Right cardiac atrium (tissue), 5 donors: ENCODE measurements around the gene RFXANK. TPM values are rescaled to one million over a fixed set of nuclear protein-coding genes. Genes with fewer than 3 reads are reported as not detected.

Source experiments
- ATAC-seq, 2 donors: fragments of 200-7000 bp; cut with Tn5 transposase; one replicate each; pipeline versions ENCODE4 v1.8.0 to v1.9.1; 2020; ENCODE audit warnings: moderate library complexity in 2 of 2, mild to moderate bottlenecking in 1 of 2
- DNase-seq, 3 donors: peaks; one replicate each; pipeline ENCODE4 v3.0.0-alpha.2; 2020
- H3K27ac ChIP-seq: one replicate; pipeline ENCODE4 v1.5.1; 2013; ENCODE audit warnings: mild to moderate bottlenecking, low read length, control low read depth, moderate library complexity
- H3K27me3 ChIP-seq: one replicate; pipeline ENCODE4 v1.6.1; 2013; ENCODE audit not compliant: control insufficient read depth, insufficient read depth
- H3K4me1 ChIP-seq: one replicate; pipeline ENCODE4 v1.6.1; 2013; ENCODE audit warnings: low read length; ENCODE audit not compliant: control insufficient read depth, insufficient read depth
- H3K4me3 ChIP-seq: one replicate; pipeline ENCODE4 v1.5.1; 2013; ENCODE audit warnings: low read length, control low read depth
- H3K9me3 ChIP-seq: one replicate; pipeline ENCODE4 v1.6.1; 2013; ENCODE audit warnings: low read length; ENCODE audit not compliant: control insufficient read depth
- WGBS: extraction: QIAGEN DNeasy Blood & Tissue Kit; methylation state at CpG from one replicate; pipeline ENCODE4 v1.1.7; 2013; 5-methylcytosine and 5-hydroxymethylcytosine counted together
- intact Hi-C, 4 donors: fragments of 100-400 bp; cut with DNase I; formaldehyde crosslinking; loops; one replicate each; pipeline versions ENCODE4 v1.11.0 to v1.14.0; 2022 to 2023
- polyA plus RNA-seq: library from polyadenylated mRNA; stranded (reverse); fragments of 200-250 nt; gene quantifications from one replicate; pipeline ENCODE4 v1.2.3, GENCODE V29; 2013
- total RNA-seq, 4 donors: library from RNA; stranded (reverse); fragmentation: NEBNext Ultra II Directional; extraction: Animal tissue kit (Norgen Biotek cat#: 25700); gene quantifications; one replicate each; pipeline ENCODE4 v1.2.1, GENCODE V29; 2021
- donor health status: healthy with polysubstance abuse.
- donor health status: DM: no; HTN: yes; CAD: no.
- donor health status: DM: no; HTN: no; CAD: no.
- donor health status: DM: no; HTN: yes; CAD: no; lungs with severe emphysema.
- donor health status: DM: yes; HTN: yes; CAD: no.

RFXANK gene
- total and polyA plus RNA-seq, 5 donors: 35.2 to 55.0 (median 44.9) TPM

DNA sequence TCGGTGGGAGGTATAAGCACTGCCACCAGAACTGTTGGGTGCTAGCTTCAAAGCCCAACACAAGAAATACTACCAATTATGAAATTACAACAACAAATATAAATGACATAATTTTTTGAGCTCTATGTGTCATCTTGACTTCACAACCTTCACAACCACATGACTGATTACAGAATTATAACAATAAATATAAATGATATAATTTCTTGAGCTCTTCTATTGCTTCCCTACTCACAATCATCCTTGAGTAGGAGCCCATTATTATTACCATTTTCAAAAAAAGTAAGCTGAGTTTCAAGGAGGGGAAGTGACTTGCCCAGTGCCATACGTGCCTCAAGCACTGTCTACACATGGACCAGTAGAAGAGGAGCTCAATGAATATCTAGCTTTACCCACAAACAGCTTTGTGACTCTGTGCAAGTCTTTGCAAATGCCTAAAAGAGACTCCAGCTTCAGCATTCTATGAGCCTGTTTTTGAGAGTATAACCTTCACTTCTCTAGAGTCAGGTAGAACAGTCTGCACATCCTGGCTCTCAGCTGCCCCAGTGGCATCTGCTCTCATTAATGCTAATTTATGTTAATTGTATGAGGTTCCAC, 42.3 kb downstream of the RFXANK start:
- H3K27ac ChIP-seq: no peak overlapping the region

DNA sequence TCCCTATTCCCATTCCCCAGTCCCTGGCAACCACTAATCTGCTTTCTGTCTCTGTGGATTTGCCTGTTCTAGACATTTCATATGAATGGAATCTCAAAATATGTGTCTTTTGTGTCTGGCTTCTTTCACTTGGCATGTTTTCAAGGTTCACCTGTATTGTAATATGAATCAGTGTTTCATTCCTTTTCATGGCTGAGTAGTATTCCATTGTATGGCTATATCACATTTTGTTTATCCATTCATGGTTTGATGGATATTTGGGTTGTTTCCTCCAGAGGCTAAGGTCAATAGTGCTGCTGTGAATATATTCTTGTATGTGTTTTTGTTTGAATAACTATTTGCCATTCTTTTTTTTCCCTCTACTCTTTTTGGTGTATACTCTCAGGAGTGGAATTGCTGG, 44.1 kb downstream of the RFXANK start:
- no peaks in the 10 kb centered on the region for H3K27me3 ChIP-seq
- no peak for ATAC-seq
- H3K27ac ChIP-seq: no peak overlapping the region
- no peak for DNase-seq
- intact Hi-C loops: no loop called here
- no peaks in the 10 kb centered on the region for H3K4me1 ChIP-seq
- H3K4me3 ChIP-seq: no peak overlapping the region
- peaks cover 12% of the 10 kb centered on the region for H3K9me3 ChIP-seq

More for the DNA sequence above, 42.3 kb downstream of the RFXANK start:
- no peaks in the 10 kb centered on the region for H3K4me1 ChIP-seq
- 89% methylated on average over 2 of the region's 2 CpGs for WGBS
- no peak for ATAC-seq
- no peaks in the 10 kb centered on the region for H3K27me3 ChIP-seq
- H3K4me3 ChIP-seq: no peak overlapping the region
- no peak for DNase-seq
- intact Hi-C loops: no loop called here
- peaks cover 12% of the 10 kb centered on the region for H3K9me3 ChIP-seq

DNA sequence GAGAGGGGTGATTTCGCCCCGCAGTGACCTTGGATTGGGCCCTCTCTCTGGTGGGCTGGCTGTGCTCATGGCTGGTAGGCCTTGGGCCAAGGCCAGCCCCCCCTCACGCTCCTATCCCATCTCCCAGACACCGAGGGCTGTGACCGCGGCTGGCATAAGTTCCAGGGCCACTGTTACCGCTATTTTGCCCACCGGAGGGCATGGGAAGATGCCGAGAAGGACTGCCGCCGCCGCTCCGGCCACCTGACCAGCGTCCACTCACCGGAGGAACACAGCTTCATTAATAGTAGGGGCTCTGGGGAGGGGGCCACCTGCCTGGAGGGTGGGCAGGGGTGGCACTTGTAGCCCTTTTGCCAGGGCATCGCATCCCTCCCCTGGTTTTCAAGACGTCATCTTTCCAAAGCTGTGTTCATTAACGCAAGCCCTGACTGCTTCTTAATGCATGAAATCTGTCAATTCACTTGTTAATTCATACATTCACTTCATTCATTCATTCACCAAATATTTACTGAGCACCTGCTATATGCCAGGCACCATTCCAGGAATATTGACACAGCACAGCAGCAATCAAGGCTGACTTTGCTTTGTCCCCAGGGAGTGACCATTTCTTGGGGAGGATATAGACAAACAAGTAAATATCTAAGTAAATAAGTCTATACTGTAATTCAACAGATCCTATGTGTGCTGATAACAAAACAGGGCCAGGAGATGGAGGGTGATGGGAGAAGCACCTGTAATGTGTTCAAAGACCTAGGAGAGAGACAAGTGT, 46.3 kb downstream of the RFXANK start:
- no peak overlapping the region for H3K27ac ChIP-seq
- intact Hi-C loops: no loop called here
- no peak for DNase-seq
- peak in 1 of 2 donors; percentile 16 for ATAC-seq
- H3K4me3 ChIP-seq: no peak overlapping the region
- H3K9me3 ChIP-seq: peaks cover 12% of the 10 kb centered on the region
- no peaks in the 10 kb centered on the region for H3K4me1 ChIP-seq
- WGBS: 84% methylated on average over 18 of the region's 18 CpGs
- no peaks in the 10 kb centered on the region for H3K27me3 ChIP-seq

DNA sequence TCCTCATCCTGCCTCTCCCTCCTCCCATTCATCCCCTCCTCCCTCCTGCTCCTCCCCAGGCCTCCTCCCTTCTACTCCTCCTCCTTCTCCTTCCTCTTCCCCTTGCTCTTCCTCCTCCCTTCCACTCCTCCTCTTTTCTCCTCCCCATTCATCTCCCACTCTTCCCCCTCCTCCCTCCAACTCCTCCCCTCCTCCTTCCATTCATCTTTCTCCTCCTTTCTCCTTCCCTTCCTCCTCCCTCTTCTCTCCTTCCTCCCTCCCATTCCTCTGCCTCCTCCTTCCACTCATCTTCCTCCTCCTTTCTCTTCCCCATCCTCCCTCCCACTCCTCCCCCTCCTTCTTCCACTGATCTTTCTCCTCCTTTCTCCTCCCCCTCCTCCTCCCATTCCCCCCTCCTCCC, 47.6 kb downstream of the RFXANK start:
- intact Hi-C loops: no loop called here
- no peaks in the 10 kb centered on the region for H3K4me1 ChIP-seq
- DNase-seq: no peak
- H3K27ac ChIP-seq: no peak overlapping the region
- no peaks in the 10 kb centered on the region for H3K27me3 ChIP-seq
- ATAC-seq: no peak
- H3K4me3 ChIP-seq: no peak overlapping the region
- H3K9me3 ChIP-seq: peaks cover 3% of the 10 kb centered on the region

DNA sequence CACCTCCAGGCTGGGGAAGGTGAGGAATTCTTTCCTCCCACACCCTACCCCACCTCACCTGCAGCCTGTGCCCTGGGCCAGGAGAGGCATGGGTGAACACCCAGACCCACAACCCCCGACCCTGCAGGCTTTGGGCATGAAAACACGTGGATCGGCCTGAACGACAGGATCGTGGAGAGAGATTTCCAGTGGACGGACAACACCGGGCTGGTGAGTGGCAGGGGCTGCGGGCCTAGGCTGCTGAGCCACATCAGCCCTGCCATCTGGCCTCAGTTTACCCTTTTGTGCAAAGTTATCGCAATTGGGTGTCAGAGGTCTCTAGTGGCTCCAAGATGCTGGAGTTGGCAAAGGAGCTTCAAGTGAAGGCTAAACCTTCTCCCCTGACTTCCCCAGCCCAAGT, 48.4 kb downstream of the RFXANK start:
- Histone ChIP-seq H3K9me3 (no peaks in the 10 kb centered on the region), H3K27me3 (no peaks in the 10 kb centered on the region), H3K27ac (no peak overlapping the region), H3K4me1 (no peaks in the 10 kb centered on the region), H3K4me3 (no peak overlapping the region)
- no peak for ATAC-seq
- no peak for DNase-seq
- WGBS: 82% methylated on average over 9 of the region's 9 CpGs
- intact Hi-C loops: no loop called here

DNA sequence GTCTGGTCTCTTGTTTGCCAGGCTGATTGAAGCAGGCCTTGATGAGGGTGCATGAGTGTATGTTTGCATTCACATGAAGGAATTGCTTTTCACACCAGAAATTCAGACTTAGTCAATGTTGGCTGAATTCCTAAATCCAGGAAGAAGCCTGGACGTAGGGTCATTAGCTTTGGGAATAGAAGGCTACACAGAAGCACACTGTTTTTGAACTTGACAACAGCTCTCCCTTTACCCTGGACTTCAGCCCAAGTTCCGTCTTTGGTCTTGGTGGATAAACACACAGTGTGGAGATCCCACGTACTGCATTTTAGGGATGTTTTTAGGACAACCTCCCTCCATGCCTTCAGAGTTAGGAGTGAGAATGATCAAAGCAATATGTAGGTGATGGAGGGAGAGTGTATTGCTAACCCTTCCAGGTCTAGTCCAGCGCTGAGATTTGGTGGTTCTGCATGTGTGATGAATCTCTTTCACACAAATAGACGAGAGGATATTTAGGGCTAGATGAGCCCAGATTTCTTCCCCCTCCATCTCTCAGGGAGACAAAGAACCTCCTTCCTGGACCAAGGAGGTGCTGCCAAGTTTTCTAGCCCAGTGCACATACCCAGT, 58.2 kb downstream of the RFXANK start:
- no peaks in the 10 kb centered on the region for H3K9me3 ChIP-seq
- DNase-seq (no peak), ATAC-seq (no peak)
- H3K4me1 ChIP-seq: no peaks in the 10 kb centered on the region
- no peaks in the 10 kb centered on the region for H3K27me3 ChIP-seq
- no peak overlapping the region for H3K27ac ChIP-seq
- H3K4me3 ChIP-seq: no peak overlapping the region
- WGBS: 39% methylated on average over 5 of the region's 5 CpGs
- intact Hi-C loops: no loop called here

Other genes with a start within 250 kb of the RFXANK start
- 10 to 100 TPM; 50.3 to 77.7 (median 71.0) TPM for gene SUGP2, start 158.7 kb upstream of the RFXANK start, total RNA-seq
- 48.3 TPM for gene SUGP2, start 158.7 kb upstream of the RFXANK start, polyA plus RNA-seq
- 10 to 100 TPM; 12.1 to 14.7 (median 13.8) TPM for gene ARMC6, start 158.7 kb upstream of the RFXANK start, total RNA-seq
- gene ARMC6, start 158.7 kb upstream of the RFXANK start, polyA plus RNA-seq: 16.7 TPM
- 10 to 100 TPM; 13.4 to 18.7 (median 13.7) TPM for gene SLC25A42, start 128.3 kb upstream of the RFXANK start, total RNA-seq
- gene SLC25A42, start 128.3 kb upstream of the RFXANK start, polyA plus RNA-seq: 15.7 TPM
- 10 to 100 TPM; 14.0 to 27.0 (median 21.0) TPM for gene TMEM161A, start 53.8 kb upstream of the RFXANK start, total RNA-seq
- gene TMEM161A, start 53.8 kb upstream of the RFXANK start, polyA plus RNA-seq: 19.5 TPM
- gene MEF2B, start 22.0 kb upstream of the RFXANK start, total RNA-seq: 1 to 10 TPM in 1 of 4 donors, under 1 TPM in 3; 0.42 to 1.1 (median 0.47) TPM
- gene MEF2B, start 22.0 kb upstream of the RFXANK start, polyA plus RNA-seq: 0.23 TPM
- 10 to 100 TPM; 27.5 to 33.2 (median 31.3) TPM for gene BORCS8, start 106 bp upstream of the RFXANK start, total RNA-seq
- 30.3 TPM for gene BORCS8, start 106 bp upstream of the RFXANK start, polyA plus RNA-seq
- 1 to 10 TPM; 6.4 to 10.0 (median 6.7) TPM for gene NR2C2AP, start 11.2 kb downstream of the RFXANK start, total RNA-seq
- 8.1 TPM for gene NR2C2AP, start 11.2 kb downstream of the RFXANK start, polyA plus RNA-seq
- not detected for gene NCAN, start 19.7 kb downstream of the RFXANK start, total RNA-seq
- not detected for gene NCAN, start 19.7 kb downstream of the RFXANK start, polyA plus RNA-seq
- 1 to 10 TPM in 1 of 4 donors, under 1 TPM in 3; 0.48 to 1.3 (median 0.90) TPM for gene TM6SF2, start 81.0 kb downstream of the RFXANK start, total RNA-seq
- gene TM6SF2, start 81.0 kb downstream of the RFXANK start, polyA plus RNA-seq: 0.34 TPM
- gene SUGP1, start 128.3 kb downstream of the RFXANK start, total RNA-seq: 10 to 100 TPM; 34.8 to 44.9 (median 41.5) TPM
- gene SUGP1, start 128.3 kb downstream of the RFXANK start, polyA plus RNA-seq: 27.4 TPM
- gene MAU2, start 128.6 kb downstream of the RFXANK start, total RNA-seq: 10 to 100 TPM; 26.5 to 36.2 (median 32.2) TPM
- gene MAU2, start 128.6 kb downstream of the RFXANK start, polyA plus RNA-seq: 20.5 TPM
- gene GATAD2A, start 213.4 kb downstream of the RFXANK start, total RNA-seq: 10 to 100 TPM; 31.4 to 53.9 (median 36.0) TPM
- gene GATAD2A, start 213.4 kb downstream of the RFXANK start, polyA plus RNA-seq: 12.2 TPM